Activated naive CD8-positive, alpha-beta T cell treated with anti-CD3 and anti-CD28 coated beads, Interleukin-2, amount 10 ng/mL, durations not matched to agents 7 days and 5 days (primary cell): ENCODE data around the gene NOP9. TPM values are rescaled to one million over a fixed set of nuclear protein-coding genes. Genes with fewer than 3 reads are reported as not detected.
"Not testable (repeated sequence)": the region's sequence is repeated elsewhere in the genome, so short reads cannot be mapped to it uniquely, and the experiment has no call there.

Source experiments
- ATAC-seq: fragments of 150-1000 bp; cut with Tn5 transposase; one replicate; pipeline ENCODE4 v1.10.0; 2021; ENCODE audit warnings: low read depth, moderate library complexity
- POLR2A ChIA-PET: fragments of 350-600 bp; sonication (Branson Sonifier 250); formaldehyde crosslinking; loops from one replicate; lab custom pipeline; 2021; ENCODE audit warnings: antibody characterized with exemption; lab: Charles Lee
- DNase-seq: peaks from one replicate; pipeline ENCODE4 v3.0.0; 2021
- H3K27ac Mint-ChIP-seq: one replicate; pipeline ENCODE4 v1.8.0; 2022; ENCODE audit warnings: mild to moderate bottlenecking, mixed read lengths
- H3K27me3 Mint-ChIP-seq: one replicate; pipeline ENCODE4 v1.8.0; 2022; ENCODE audit warnings: mild to moderate bottlenecking, moderate library complexity, mixed read lengths
- H3K36me3 Mint-ChIP-seq: one replicate; pipeline ENCODE4 v1.8.0; 2021; ENCODE audit warnings: mild to moderate bottlenecking, mixed read lengths
- H3K4me1 Mint-ChIP-seq: one replicate; pipeline ENCODE4 v1.8.0; 2021; ENCODE audit warnings: mixed read lengths
- H3K4me3 Mint-ChIP-seq: one replicate; pipeline ENCODE4 v1.8.0; 2022; ENCODE audit warnings: mild to moderate bottlenecking, moderate library complexity, mixed read lengths
- H3K9me3 Mint-ChIP-seq: one replicate; pipeline ENCODE4 v1.8.0; 2021; ENCODE audit warnings: mixed read lengths
- total RNA-seq, 2 experiments: library from RNA; stranded (reverse); gene quantifications; one replicate each; pipeline ENCODE4 v1.2.3, GENCODE V29; 2021

NOP9 gene
- total RNA-seq, 2 experiments from 2014 or later, result 28.7 to 31.1 TPM

DNA sequence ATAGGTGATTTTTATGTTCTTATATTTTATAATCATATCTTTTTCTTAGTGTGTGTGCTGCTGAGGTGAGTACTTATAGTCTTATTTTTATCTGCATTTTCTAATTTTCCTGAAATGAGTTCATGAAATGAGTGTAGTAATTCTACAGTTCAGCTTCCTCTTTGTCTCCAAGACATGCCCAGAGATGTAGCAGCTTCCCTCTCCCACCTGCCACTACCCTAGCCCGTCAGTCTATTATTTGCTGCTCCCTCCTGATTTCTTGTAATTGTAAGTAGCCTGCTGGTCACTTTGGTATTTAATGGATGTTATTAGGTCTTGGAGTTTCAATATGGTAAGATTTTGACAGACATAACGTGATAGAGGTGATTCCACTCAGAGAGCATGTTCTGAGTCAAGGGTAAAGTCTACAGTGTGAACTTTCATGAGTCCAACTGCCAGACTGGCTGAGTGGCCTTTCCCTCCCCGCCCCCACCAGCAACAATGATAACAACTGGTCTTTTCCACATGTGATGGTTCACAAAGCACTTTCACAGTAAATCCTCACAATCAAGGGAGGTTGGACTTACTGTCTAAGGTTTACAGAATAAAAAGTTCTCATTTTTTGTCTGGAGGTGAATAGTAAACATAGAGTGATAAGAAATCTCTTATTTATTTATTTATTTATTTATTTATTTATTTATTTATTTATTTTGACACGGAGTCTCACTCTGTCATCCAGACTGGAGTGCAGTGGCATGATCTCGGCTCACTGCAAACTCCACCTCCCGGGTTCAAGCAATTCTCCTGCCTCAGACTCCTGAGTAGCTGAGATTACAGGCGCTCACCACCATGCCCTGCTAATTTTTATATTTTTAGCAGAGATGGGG lies 44.4 kb downstream of the NOP9 start:
- peaks cover 38% of the 10 kb centered on the region for H3K27me3 Mint-ChIP-seq
- H3K9me3 Mint-ChIP-seq, result no peaks in the 10 kb centered on the region
- POLR2A ChIA-PET, result no interaction called here
- H3K36me3 Mint-ChIP-seq, result no peaks in the 10 kb centered on the region
- H3K4me1 Mint-ChIP-seq, result peaks cover 4% of the 10 kb centered on the region
- ATAC-seq (no peak), DNase-seq (no peak)
- no peak overlapping the region for H3K27ac Mint-ChIP-seq
- H3K4me3 Mint-ChIP-seq, result no peak overlapping the region

DNA sequence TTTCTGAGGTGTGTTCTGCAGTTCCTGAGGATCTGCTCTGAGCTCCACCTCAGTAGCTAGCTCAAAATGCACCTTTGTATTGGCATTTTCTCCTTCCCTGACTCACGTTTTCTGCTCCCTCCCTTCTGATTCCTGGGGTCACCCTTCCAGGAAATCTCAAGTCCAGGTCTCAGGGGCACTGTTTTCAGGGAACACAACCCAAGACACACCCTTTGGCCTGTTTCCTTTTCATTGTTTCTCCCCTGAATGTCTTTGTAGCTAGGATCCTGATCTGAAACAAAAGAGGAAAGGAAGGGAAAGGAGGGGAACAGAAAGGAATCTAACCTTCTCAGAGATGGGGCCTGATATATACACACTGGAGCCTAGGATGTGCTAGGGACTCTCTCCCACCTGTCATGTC lies 47.5 kb downstream of the NOP9 start:
- POLR2A ChIA-PET, result interaction anchor here (1.0 kb wide), 1 partner anchor 82 kb away, joined by 3 read pairs; the partner anchor contains the start of genes CBLN3 and KHNYN
- DNase-seq (no peak), ATAC-seq (no peak)
- Mint-ChIP-seq H3K27me3 (peaks cover 62% of the 10 kb centered on the region), H3K27ac (no peak overlapping the region), H3K9me3 (no peaks in the 10 kb centered on the region), H3K4me3 (no peak overlapping the region), H3K4me1 (no peaks in the 10 kb centered on the region), H3K36me3 (no peaks in the 10 kb centered on the region)

DNA sequence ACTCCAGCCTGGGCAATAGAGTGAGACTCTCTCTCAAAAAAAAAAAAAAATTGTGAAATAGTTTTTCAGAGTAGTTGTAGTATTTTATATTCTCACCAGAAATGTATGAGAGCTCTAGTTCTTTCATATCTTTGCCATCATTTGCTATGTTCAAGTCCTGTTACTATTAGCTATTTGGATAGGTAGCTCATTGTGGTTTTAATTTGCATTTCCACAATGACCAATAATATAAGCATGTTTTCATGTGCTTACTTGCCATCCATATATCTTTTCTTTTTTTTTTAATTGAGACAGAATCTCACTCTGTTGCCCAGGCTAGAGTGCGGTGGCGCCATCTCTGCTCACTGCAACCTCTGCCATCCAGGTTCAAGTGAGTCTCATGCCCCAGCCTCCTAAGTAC lies 48.5 kb downstream of the NOP9 start:
- DNase-seq, result no peak
- H3K27me3 Mint-ChIP-seq, result peaks cover 65% of the 10 kb centered on the region
- no peak overlapping the region for H3K4me3 Mint-ChIP-seq
- POLR2A ChIA-PET, result no interaction called here
- no peak overlapping the region for H3K27ac Mint-ChIP-seq
- H3K36me3 Mint-ChIP-seq, result no peaks in the 10 kb centered on the region
- H3K4me1 Mint-ChIP-seq, result no peaks in the 10 kb centered on the region
- ATAC-seq, result no peak
- H3K9me3 Mint-ChIP-seq, result no peaks in the 10 kb centered on the region

DNA sequence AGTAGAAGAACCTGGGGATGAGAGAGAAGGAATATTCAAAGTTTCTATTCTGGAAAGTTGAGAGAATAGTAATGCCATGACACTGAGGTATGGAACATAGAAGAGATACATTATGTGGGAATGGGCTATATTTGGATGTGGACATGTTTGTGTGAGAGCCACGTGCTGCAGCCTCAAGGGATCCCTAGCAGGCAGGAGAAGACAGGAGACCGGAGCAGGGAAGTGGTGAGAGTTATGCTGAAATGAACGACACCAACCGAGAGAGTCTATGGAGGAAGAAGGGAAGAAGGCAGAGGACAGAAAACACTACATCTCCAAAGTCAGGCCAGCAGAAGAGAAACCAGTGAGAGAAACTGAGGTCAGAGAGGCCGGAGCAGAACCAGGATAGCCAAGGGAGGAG lies 50.1 kb downstream of the NOP9 start:
- DNase-seq (no peak), ATAC-seq (no peak)
- POLR2A ChIA-PET, result no interaction called here
- Mint-ChIP-seq H3K4me1 (no peaks in the 10 kb centered on the region), H3K9me3 (no peaks in the 10 kb centered on the region), H3K4me3 (no peak overlapping the region), H3K36me3 (no peaks in the 10 kb centered on the region), H3K27ac (no peak overlapping the region), H3K27me3 (peaks cover 64% of the 10 kb centered on the region)

DNA sequence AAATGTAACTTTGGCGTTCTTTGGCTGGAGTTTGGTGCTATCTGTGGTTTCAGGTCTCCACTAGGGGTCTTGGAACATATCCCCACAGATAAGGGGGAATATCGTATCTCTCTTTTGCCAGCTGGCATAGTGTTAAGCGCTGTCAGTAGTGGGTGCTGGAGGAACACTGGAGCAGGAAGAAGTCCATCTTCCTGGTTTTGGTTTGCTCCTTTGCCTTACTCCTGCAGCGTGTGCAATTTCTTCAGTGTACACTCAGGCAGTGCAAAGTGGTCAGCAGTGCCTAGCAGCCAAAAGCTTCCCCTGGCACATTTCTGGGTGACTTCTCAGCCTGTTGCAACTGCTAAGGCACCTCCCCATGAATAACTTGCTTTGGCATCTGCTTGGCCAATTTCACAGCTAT lies 51.9 kb downstream of the NOP9 start:
- ATAC-seq (no peak), DNase-seq (no peak)
- Mint-ChIP-seq H3K36me3 (no peaks in the 10 kb centered on the region), H3K9me3 (no peaks in the 10 kb centered on the region), H3K4me3 (no peak overlapping the region), H3K4me1 (no peaks in the 10 kb centered on the region), H3K27ac (no peak overlapping the region), H3K27me3 (peaks cover 58% of the 10 kb centered on the region)
- POLR2A ChIA-PET, result no interaction called here

DNA sequence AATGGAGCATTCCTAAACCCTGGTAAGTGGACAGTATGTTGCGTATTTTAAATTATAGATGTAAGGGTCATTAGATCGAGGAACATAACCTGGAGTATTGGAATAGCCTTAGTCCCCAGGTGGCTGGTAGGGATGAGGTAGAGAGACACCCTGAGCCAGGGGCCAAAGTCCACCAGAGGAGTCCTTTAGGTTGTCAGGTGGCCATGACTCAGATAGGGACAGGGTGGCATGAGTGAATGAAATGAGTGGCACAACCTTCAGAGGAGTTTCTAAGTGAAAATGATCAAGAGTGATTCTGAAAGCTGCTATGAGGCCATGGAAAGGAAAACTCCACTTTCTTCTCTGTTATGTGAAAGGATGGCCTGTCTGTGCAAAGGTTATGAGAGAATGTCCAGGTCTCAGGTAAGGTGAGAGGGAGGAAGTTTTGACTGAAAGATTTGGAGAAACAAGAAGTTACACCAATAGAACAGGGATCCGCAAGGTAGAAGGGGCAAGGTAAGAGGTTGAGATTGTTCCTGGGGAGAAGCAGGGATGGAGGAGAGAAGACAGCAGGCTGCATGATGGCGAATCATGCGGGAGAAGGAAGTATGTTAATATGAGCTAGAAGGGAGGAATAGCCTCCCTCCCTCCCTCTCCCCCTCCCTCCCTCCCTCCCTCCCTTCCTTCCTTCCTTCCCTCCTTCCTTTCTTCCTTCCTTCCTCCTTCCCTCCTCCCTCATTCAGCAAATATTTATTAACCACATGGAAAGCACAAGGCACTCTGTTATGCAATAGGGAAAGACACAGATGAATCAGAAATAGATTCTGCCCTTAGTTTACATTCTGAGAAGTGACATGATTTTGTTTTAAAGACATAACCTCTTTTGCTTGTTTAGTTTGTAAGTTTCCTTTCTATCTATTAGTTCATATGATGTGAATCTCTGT lies 54.2 kb downstream of the NOP9 start:
- ATAC-seq (no peak), DNase-seq (no peak)
- peaks cover 51% of the 10 kb centered on the region for H3K27me3 Mint-ChIP-seq
- H3K4me3 Mint-ChIP-seq, result no peak overlapping the region
- no peak overlapping the region for H3K27ac Mint-ChIP-seq
- no peaks in the 10 kb centered on the region for H3K4me1 Mint-ChIP-seq
- no peaks in the 10 kb centered on the region for H3K36me3 Mint-ChIP-seq
- no peaks in the 10 kb centered on the region for H3K9me3 Mint-ChIP-seq
- POLR2A ChIA-PET, result interaction anchor here (0.7 kb wide), 1 partner anchor 16 kb away, joined by 5 read pairs; no protein-coding TSS in a partner anchor

DNA sequence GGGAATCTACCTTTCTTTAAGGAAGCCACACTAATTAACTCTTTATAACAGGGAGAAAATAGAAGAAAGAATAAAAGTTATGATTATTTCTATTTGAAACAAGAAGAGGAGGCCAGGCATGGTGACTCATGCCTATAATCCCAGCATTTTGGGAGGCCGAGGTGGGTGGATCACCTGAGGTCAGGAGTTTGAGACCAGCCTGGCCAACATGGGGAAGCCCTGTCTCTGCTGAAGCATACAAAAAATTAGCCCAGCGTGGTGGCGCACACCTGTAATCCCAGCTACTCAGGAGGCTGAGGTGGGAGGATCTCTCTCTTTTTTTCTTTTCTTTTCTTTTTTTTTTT lies 54.8 kb downstream of the NOP9 start:
- not testable (repeated sequence) for H3K4me1 Mint-ChIP-seq, ATAC-seq, H3K9me3 Mint-ChIP-seq, H3K27ac Mint-ChIP-seq, DNase-seq, H3K4me3 Mint-ChIP-seq, H3K36me3 Mint-ChIP-seq
- POLR2A ChIA-PET, result interaction anchor here (0.7 kb wide), 1 partner anchor 15 kb away, joined by 5 read pairs; no protein-coding TSS in a partner anchor
- H3K27me3 Mint-ChIP-seq, result peaks cover 47% of the 10 kb centered on the region

DNA sequence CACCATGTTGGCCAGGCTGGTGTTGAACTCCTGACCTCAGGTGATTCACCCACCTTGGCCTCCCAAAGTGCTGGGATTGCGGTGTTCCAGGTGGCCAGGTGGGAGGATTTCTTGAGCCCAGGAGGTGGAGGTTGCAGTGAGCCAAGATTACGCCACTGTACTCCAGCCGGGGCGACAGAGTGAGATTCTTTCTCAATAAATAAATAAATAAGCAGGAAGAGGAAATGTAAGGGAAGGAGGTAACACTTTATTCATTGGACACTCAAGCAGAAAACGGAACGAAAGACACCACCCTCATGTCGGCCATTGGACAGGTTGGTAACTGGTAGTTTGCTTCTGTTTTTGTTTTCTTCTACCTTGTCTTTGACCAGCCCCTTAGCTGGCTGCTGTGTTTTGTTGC lies 55.4 kb downstream of the NOP9 start:
- Mint-ChIP-seq H3K27ac (no peak overlapping the region), H3K4me1 (no peaks in the 10 kb centered on the region), H3K27me3 (peaks cover 46% of the 10 kb centered on the region), H3K36me3 (no peaks in the 10 kb centered on the region), H3K9me3 (no peaks in the 10 kb centered on the region), H3K4me3 (no peak overlapping the region)
- DNase-seq (no peak), ATAC-seq (no peak)
- POLR2A ChIA-PET, result no interaction called here

DNA sequence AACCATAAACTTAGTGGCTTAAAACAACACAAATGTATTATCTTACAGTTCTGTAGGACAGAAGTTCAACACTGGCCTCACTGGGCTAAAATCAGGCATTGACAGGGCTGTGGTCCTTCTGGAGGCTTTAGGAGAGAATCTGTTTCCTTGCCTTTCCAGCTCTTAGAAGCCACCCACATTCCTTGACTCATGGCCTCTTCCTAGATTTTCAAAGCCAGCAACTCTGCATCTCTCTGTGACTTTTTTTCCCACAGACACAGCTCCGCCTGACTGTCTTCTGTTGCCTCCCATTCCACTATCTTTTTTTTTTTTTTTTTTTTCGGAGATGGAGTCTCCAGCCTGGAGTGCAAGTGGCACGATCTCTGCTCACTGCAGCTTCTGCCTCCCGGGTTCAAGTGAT lies 56.6 kb downstream of the NOP9 start:
- ATAC-seq, result no peak
- Mint-ChIP-seq H3K36me3 (no peaks in the 10 kb centered on the region), H3K4me1 (no peaks in the 10 kb centered on the region), H3K9me3 (no peaks in the 10 kb centered on the region), H3K27ac (no peak overlapping the region), H3K27me3 (peaks cover 39% of the 10 kb centered on the region), H3K4me3 (no peak overlapping the region)
- no peak for DNase-seq
- POLR2A ChIA-PET, result no interaction called here

Other genes with a start within 250 kb of the NOP9 start
- under 1 TPM; 0.80 to 0.91 TPM for gene CARMIL3, start 247.8 kb upstream of the NOP9 start, total RNA-seq
- gene CPNE6, start 228.3 kb upstream of the NOP9 start, total RNA-seq, result under 1 TPM in 1 of 2 experiments, not detected in 1; 0.14 TPM
- gene PCK2, start 205.5 kb upstream of the NOP9 start, total RNA-seq, result 10 to 100 TPM; 47.4 to 50.6 TPM
- gene DCAF11, start 185.1 kb upstream of the NOP9 start, total RNA-seq, result 100 to 1,000 TPM; 100 to 105 TPM
- 1 to 10 TPM; 3.3 to 3.4 TPM for gene NRL, start 184.9 kb upstream of the NOP9 start, total RNA-seq
- 1 to 10 TPM; 1.3 to 1.7 TPM for gene FITM1, start 169.2 kb upstream of the NOP9 start, total RNA-seq
- 100 to 1,000 TPM; 430 to 443 TPM for gene PSME1, start 163.7 kb upstream of the NOP9 start, total RNA-seq
- 10 to 100 TPM; 41.6 to 43.9 TPM for gene EMC9, start 158.3 kb upstream of the NOP9 start, total RNA-seq
- 100 to 1,000 TPM; 406 to 414 TPM for gene PSME2, start 153.2 kb upstream of the NOP9 start, total RNA-seq
- gene RNF31, start 152.4 kb upstream of the NOP9 start, total RNA-seq, result 100 to 1,000 TPM; 131 to 153 TPM
- gene IRF9, start 138.6 kb upstream of the NOP9 start, total RNA-seq, result 100 to 1,000 TPM; 234 to 252 TPM
- gene REC8, start 127.8 kb upstream of the NOP9 start, total RNA-seq, result 10 to 100 TPM; 55.1 to 60.7 TPM
- gene IPO4, start 111.0 kb upstream of the NOP9 start, total RNA-seq, result 10 to 100 TPM; 32.2 to 33.0 TPM
- gene TM9SF1, start 104.4 kb upstream of the NOP9 start, total RNA-seq, result 10 to 100 TPM; 28.9 to 29.6 TPM
- gene TSSK4, start 94.2 kb upstream of the NOP9 start, total RNA-seq, result under 1 TPM; 0.43 to 0.53 TPM
- gene CHMP4A, start 86.4 kb upstream of the NOP9 start, total RNA-seq, result 10 to 100 TPM; 93.6 to 97.8 TPM
- 10 to 100 TPM; 11.9 to 15.4 TPM for gene MDP1, start 83.8 kb upstream of the NOP9 start, total RNA-seq
- 100 to 1,000 TPM; 179 to 196 TPM for gene NEDD8, start 67.5 kb upstream of the NOP9 start, total RNA-seq
- gene GMPR2, start 66.9 kb upstream of the NOP9 start, total RNA-seq, result 10 to 100 TPM; 76.6 to 82.2 TPM
- gene TINF2, start 57.2 kb upstream of the NOP9 start, total RNA-seq, result 100 to 1,000 TPM; 122 to 124 TPM
- 1 to 10 TPM; 5.7 to 5.8 TPM for gene TGM1, start 36.7 kb upstream of the NOP9 start, total RNA-seq
- 10 to 100 TPM; 42.1 to 48.8 TPM for gene RABGGTA, start 28.3 kb upstream of the NOP9 start, total RNA-seq
- gene DHRS1, start 70 bp upstream of the NOP9 start, total RNA-seq, result 10 to 100 TPM; 36.0 to 41.9 TPM
- gene CIDEB, start 8.1 kb downstream of the NOP9 start, total RNA-seq, result 10 to 100 TPM; 33.7 to 34.8 TPM
- gene LTB4R2, start 10.3 kb downstream of the NOP9 start, total RNA-seq, result 10 to 100 TPM; 19.4 to 21.2 TPM
- 10 to 100 TPM; 27.0 to 27.8 TPM for gene LTB4R, start 11.7 kb downstream of the NOP9 start, total RNA-seq
- gene ADCY4, start 35.2 kb downstream of the NOP9 start, total RNA-seq, result 1 to 10 TPM; 4.4 to 6.3 TPM
- 10 to 100 TPM; 41.1 to 43.7 TPM for gene RIPK3, start 40.1 kb downstream of the NOP9 start, total RNA-seq
- gene NFATC4, start 68.3 kb downstream of the NOP9 start, total RNA-seq, result not detected
- under 1 TPM; 0.34 to 0.42 TPM for gene NYNRIN, start 99.2 kb downstream of the NOP9 start, total RNA-seq
- 1 to 10 TPM; 3.2 to 3.8 TPM for gene CBLN3, start 129.8 kb downstream of the NOP9 start, total RNA-seq
- gene KHNYN, start 130.1 kb downstream of the NOP9 start, total RNA-seq, result 100 to 1,000 TPM; 104 to 105 TPM
- 10 to 100 TPM; 75.7 to 79.5 TPM for gene SDR39U1, start 142.9 kb downstream of the NOP9 start, total RNA-seq
- gene CMA1, start 208.4 kb downstream of the NOP9 start, total RNA-seq, result under 1 TPM; 0.33 to 0.51 TPM